ENCODE measurements around the gene HHATL.

HHATL gene

GRCh38 chr3:42696356-42697288 lies 6.0 kb downstream of the HHATL start:
- Histone ChIP-seq H3K27me3 (ENCODE audit: insufficient read depth, low read length) (peaks cover 19% of the 10 kb centered on the region), H2AFZ (ENCODE audit: low read length, unreplicated experiment) (no peak overlapping the region), H3K4me1 (ENCODE audit: control insufficient read depth, insufficient read depth, low read length, unreplicated experiment) (no peaks in the 10 kb centered on the region), H3K79me2 (ENCODE audit: control insufficient read depth, insufficient read depth, low read length, unreplicated experiment) (no peaks in the 10 kb centered on the region), H3K4me3 (ENCODE audit: low read depth, low read length) (no peak overlapping the region), H3K27ac (ENCODE audit: low read depth, low read length) (no peak overlapping the region), H3K36me3 (ENCODE audit: insufficient read depth, low read length) (no peaks in the 10 kb centered on the region)

DNA sequence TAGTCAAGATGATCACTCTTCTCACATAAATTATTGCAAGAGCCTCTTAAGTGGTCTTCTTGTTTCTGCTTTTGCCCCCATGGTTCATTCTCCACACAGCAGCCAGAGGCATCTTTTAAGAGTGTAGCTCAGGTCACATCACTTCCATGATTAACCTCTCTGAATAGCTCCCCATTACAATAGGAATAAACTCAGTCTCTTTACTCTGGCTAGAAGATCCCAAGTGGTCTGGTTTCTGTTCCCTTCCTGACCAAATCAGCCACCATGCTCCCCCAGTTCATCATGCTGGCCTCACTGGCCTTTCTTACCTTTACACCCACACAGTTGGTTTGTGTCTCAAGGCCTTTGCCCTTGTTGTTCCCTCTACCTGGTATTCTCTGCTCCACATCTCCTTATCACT lies 8.2 kb downstream of the HHATL start:
- Histone ChIP-seq H3K36me3 (ENCODE audit: insufficient read depth, low read length) (no peaks in the 10 kb centered on the region), H3K79me2 (ENCODE audit: control insufficient read depth, insufficient read depth, low read length, unreplicated experiment) (no peaks in the 10 kb centered on the region)

GRCh38 chr3:42693530-42693930 lies 9.1 kb downstream of the HHATL start:
- Histone ChIP-seq H2AFZ (ENCODE audit: low read length, unreplicated experiment) (no peak overlapping the region), H3K4me1 (ENCODE audit: control insufficient read depth, insufficient read depth, low read length, unreplicated experiment) (no peaks in the 10 kb centered on the region), H3K27me3 (ENCODE audit: insufficient read depth, low read length) (peaks cover 23% of the 10 kb centered on the region), H3K4me3 (ENCODE audit: low read depth, low read length) (no peak overlapping the region), H3K36me3 (ENCODE audit: insufficient read depth, low read length) (no peaks in the 10 kb centered on the region), H3K27ac (ENCODE audit: low read depth, low read length) (no peak overlapping the region), H3K79me2 (ENCODE audit: control insufficient read depth, insufficient read depth, low read length, unreplicated experiment) (no peaks in the 10 kb centered on the region)

More for the DNA sequence above, 8.2 kb downstream of the HHATL start:
- H3K4me1 ChIP-seq (ENCODE audit: control insufficient read depth, insufficient read depth, low read length, unreplicated experiment), result no peaks in the 10 kb centered on the region
- H2AFZ ChIP-seq (ENCODE audit: low read length, unreplicated experiment), result no peak overlapping the region
- no peak overlapping the region for H3K4me3 ChIP-seq (ENCODE audit: low read depth, low read length)
- peaks cover 23% of the 10 kb centered on the region for H3K27me3 ChIP-seq (ENCODE audit: insufficient read depth, low read length)
- no peak overlapping the region for H3K27ac ChIP-seq (ENCODE audit: low read depth, low read length)

DNA sequence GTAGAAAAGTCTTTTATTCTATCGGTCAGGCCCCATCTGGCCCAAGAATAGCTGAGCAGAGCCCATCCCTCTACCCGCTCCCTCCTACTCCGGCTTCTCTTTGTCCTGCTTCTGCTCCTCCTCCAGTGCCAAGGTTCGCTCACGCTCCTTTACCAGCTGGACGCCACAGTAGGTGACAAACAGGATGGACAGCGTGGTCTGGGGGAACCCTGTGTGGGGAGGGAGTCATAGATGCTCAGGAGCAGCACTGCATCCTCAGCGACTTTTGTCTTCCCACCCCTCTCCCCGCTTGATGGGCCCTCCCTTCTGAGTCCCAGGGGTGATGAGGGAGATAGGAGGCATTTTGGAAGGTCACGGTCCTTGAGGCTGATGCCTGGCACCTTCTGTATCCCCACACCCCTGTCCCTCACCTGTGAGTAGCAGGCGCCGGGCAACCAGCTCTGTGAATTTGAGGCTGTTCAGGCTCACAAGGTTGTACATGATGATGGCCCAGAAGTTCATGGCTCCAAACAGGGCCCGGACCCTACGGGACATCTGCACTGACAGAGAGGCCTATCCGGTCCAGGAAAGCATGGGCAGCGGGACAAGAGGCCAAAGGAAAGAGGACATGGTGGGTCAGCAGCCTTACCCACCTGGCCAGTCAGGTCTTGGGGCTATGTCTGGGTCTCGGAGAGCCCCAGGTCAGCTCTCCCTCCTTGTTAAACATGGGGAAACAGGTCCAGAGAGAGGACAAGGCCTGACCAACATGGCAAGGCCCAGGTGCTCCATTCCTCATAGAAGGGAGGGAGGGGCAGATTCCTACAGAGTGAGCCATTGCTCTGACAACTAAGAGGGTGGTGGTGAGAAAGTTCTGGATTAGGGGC lies 9.7 kb downstream of the HHATL start:
- H3K4me3 ChIP-seq (ENCODE audit: low read depth, low read length), result no peak overlapping the region
- no peak overlapping the region for H3K27ac ChIP-seq (ENCODE audit: low read depth, low read length)
- H3K4me1 ChIP-seq (ENCODE audit: control insufficient read depth, insufficient read depth, low read length, unreplicated experiment), result no peaks in the 10 kb centered on the region
- no peak overlapping the region for H2AFZ ChIP-seq (ENCODE audit: low read length, unreplicated experiment)
- H3K27me3 ChIP-seq (ENCODE audit: insufficient read depth, low read length), result peaks cover 23% of the 10 kb centered on the region
- no peaks in the 10 kb centered on the region for H3K36me3 ChIP-seq (ENCODE audit: insufficient read depth, low read length)
- H3K79me2 ChIP-seq (ENCODE audit: control insufficient read depth, insufficient read depth, low read length, unreplicated experiment), result no peaks in the 10 kb centered on the region

DNA sequence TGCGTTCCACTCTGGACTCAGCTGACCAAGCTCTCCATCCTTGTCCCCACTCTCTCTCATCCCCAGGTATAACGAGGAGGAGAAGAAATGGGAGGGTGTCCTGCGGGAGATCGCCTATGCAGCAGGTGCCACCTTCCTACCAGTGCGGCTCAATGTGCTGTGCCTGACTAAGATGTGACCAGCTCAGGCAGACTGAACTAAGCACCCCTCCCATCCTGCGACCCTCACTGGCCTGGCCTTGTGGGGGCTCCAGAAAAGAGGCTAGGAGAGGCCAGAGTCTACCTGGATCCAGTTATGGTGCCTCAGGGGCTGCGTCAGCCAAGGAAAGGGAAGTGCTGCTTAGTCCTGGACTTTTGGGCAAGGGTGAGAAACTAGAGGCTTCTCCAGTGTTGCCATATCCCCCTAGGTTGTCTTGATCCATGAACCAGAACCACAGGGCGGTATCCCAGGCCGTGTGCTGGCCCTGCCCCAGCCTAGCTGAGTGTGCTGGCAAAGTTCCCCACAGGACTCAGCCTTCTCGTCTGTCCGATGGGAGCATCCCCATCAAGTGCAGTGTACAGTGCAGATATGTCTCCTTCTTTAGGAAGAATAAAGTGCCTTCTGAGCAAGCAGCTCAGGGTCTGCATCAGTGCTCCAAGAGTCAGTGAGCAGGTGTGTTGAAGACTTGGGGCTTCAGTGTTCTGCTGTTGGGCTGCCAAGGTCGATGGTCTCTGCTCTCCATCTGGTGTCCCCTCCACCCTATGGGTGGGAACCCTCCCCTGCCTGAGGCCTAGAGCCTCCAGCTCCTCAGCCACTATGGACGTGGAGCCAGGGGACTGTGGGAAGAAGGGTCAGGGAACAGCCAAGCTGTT lies 10.6 kb downstream of the HHATL start:
- Histone ChIP-seq H3K79me2 (ENCODE audit: control insufficient read depth, insufficient read depth, low read length, unreplicated experiment) (no peaks in the 10 kb centered on the region), H3K4me3 (ENCODE audit: low read depth, low read length) (no peak overlapping the region), H3K27me3 (ENCODE audit: insufficient read depth, low read length) (peaks cover 24% of the 10 kb centered on the region), H3K4me1 (ENCODE audit: control insufficient read depth, insufficient read depth, low read length, unreplicated experiment) (no peaks in the 10 kb centered on the region), H3K27ac (ENCODE audit: low read depth, low read length) (no peak overlapping the region), H3K36me3 (ENCODE audit: insufficient read depth, low read length) (no peaks in the 10 kb centered on the region), H2AFZ (ENCODE audit: low read length, unreplicated experiment) (no peak overlapping the region)

DNA sequence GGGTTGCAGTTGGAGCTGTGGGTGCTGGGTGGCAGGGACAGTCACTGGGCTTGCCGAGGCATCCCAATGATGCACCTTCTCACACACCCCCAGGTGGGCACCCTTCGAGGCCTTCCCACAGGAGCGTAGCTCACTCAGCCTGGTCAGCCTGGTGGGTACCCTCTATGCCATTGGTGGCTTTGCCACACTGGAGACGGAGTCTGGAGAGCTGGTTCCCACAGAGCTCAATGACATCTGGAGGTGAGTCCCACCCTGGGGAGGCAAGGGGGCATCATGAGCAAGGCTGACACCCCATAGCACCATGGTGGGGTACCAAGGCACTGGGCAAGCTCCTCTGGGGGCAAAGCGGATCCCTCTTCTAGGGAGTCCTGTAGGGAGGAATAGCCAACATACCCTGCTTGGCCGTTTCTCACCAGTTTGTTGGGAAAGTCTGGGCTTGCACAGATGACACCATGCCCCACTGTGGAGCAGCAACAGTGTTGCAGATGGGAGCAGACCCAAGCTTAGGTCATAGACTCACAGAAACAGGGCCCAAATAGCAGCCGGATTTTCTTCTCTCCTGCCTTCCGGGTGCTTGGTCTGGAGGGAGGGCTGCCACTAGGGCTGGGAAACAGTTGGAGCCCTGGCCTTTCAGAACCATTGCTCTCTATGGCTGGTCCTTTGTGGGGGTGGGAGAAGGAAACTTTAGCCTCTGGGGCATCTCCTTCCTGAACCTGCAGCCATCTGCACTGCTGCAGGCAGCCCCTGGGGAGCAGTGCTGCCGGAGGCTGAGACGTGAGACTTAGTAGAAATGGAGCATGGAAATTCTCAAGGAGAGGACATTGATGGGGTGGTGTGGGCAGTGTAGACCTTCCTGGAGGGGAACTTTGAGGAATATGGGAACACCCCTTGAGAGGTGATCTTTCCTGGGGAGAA lies 11.6 kb downstream of the HHATL start:
- peaks cover 26% of the 10 kb centered on the region for H3K27me3 ChIP-seq (ENCODE audit: insufficient read depth, low read length)

DNA sequence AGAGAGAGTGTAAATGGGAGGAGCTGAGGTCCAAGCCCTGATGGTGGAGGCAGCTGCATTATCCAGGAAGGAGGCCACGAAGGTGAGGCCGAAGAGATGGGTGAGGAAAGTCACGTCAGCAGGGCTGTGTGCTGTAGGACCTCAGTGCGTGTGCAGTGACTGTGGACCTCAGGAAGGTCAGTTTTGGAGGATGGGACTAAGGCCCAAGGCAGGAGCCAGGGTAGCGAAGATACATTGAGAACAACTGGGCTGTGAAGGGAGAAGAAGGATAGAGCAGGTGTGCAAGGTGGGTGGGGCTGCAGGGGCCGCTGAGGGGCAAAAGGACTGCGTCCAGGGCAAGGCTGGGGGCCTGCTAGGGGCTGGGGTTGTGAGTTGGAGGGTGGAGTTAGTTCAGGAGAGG lies 12.4 kb downstream of the HHATL start:
- H3K27me3 ChIP-seq (ENCODE audit: insufficient read depth, low read length), result peaks cover 30% of the 10 kb centered on the region
- H3K79me2 ChIP-seq (ENCODE audit: control insufficient read depth, insufficient read depth, low read length, unreplicated experiment), result no peaks in the 10 kb centered on the region
- no peak overlapping the region for H3K27ac ChIP-seq (ENCODE audit: low read depth, low read length)
- no peaks in the 10 kb centered on the region for H3K36me3 ChIP-seq (ENCODE audit: insufficient read depth, low read length)
- no peak overlapping the region for H3K4me3 ChIP-seq (ENCODE audit: low read depth, low read length)
- no peaks in the 10 kb centered on the region for H3K4me1 ChIP-seq (ENCODE audit: control insufficient read depth, insufficient read depth, low read length, unreplicated experiment)
- H2AFZ ChIP-seq (ENCODE audit: low read length, unreplicated experiment), result no peak overlapping the region

More for the DNA sequence above, 11.6 kb downstream of the HHATL start:
- no peak overlapping the region for H3K4me3 ChIP-seq (ENCODE audit: low read depth, low read length)
- H3K27ac ChIP-seq (ENCODE audit: low read depth, low read length), result no peak overlapping the region
- H2AFZ ChIP-seq (ENCODE audit: low read length, unreplicated experiment), result no peak overlapping the region
- H3K36me3 ChIP-seq (ENCODE audit: insufficient read depth, low read length), result no peaks in the 10 kb centered on the region
- no peaks in the 10 kb centered on the region for H3K4me1 ChIP-seq (ENCODE audit: control insufficient read depth, insufficient read depth, low read length, unreplicated experiment)
- no peaks in the 10 kb centered on the region for H3K79me2 ChIP-seq (ENCODE audit: control insufficient read depth, insufficient read depth, low read length, unreplicated experiment)

DNA sequence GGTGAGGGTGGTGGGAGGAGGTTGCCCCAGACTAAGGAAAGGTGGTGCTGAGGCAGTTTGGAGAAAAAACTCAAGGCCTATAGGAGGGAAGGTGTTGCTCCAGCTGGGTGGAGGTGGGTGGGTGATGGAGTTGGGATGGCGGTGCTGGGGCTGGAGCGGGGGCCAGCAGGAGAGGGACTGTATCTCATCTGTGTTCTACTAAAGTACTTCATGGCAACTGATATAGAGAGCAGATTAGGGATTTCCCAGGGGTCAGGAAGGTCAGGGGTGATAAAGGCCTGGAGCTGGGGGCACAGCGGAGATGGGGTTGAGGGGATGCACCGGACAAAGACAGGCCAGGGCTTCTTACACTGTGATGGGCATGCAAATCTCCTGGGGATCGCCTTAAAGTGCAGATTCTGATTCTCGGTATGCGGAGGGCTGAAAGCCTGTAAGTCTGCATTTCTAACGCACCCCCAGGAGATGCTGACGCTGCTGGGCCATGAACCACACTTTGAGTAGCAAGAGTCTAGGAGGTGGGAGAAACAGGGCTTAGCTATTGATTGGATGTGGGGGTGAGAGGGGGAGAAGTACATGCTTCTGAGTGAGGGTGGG lies 13.1 kb downstream of the HHATL start:
- Histone ChIP-seq H3K36me3 (ENCODE audit: insufficient read depth, low read length) (no peaks in the 10 kb centered on the region), H3K79me2 (ENCODE audit: control insufficient read depth, insufficient read depth, low read length, unreplicated experiment) (no peaks in the 10 kb centered on the region), H3K4me1 (ENCODE audit: control insufficient read depth, insufficient read depth, low read length, unreplicated experiment) (peaks cover 2% of the 10 kb centered on the region), H3K27me3 (ENCODE audit: insufficient read depth, low read length) (peaks cover 34% of the 10 kb centered on the region), H3K27ac (ENCODE audit: low read depth, low read length) (no peak overlapping the region), H2AFZ (ENCODE audit: low read length, unreplicated experiment) (no peak overlapping the region), H3K4me3 (ENCODE audit: low read depth, low read length) (no peak overlapping the region)
